Ovary (tissue), 3 donors: Measurements from ENCODE around the gene GDPD4.

Source experiments
- CTCF ChIP-seq, 3 donors: fragments of 450-650 bp in 2 of 3; fragments of 200-600 bp in 1 of 3; IDR thresholded peaks; one replicate each; pipeline versions ENCODE4 v1.5.1 to v1.8.0; 2016 to 2022; ENCODE audit warnings: antibody characterized with exemption in 3 of 3, mild to moderate bottlenecking in 1 of 3
- EP300 ChIP-seq: sonication (generic); formaldehyde crosslinking; IDR thresholded peaks from one replicate; pipeline ENCODE4 v1.6.1; 2017; ENCODE audit warnings: antibody characterized with exemption
- POLR2A ChIP-seq: fragments of 450-650 bp; IDR thresholded peaks from one replicate; pipeline ENCODE4 v1.6.1; 2017; ENCODE audit warnings: antibody characterized with exemption, mild to moderate bottlenecking, moderate library complexity
- donor health status: DM: no; HTN: no; CAD: no.

- TF ChIP-seq CTCF (IDR thresholded peaks at IDR 0.05) (no peak), EP300 (no peak), POLR2A (no peak)
These were observed 52.1 kb downstream of the GDPD4 start for GRCh38 chr11:77249427-77249826.
